Ascending aorta (tissue), 2 donors: Measurements from ENCODE around the gene INTU. TPM values are rescaled to one million over a fixed set of nuclear protein-coding genes. Genes with fewer than 3 reads are reported as not detected.

ENCODE experiments used
- DNase-seq, 2 donors: peaks; one replicate each; pipeline ENCODE4 v3.0.0-alpha.2; 2019; ENCODE audit warnings: low spot score in 2 of 2
- H3K27ac ChIP-seq, 2 donors: fragments of 200-600 bp; sonication (generic); one replicate each; pipeline ENCODE4 v1.5.1; 2016 to 2017; ENCODE audit warnings: mild to moderate bottlenecking in 1 of 2
- H3K27me3 ChIP-seq: fragments of 200-600 bp; sonication (generic); one replicate; pipeline ENCODE4 v1.5.1; 2017
- H3K36me3 ChIP-seq, 2 donors: fragments of 200-600 bp; sonication (generic); one replicate each; pipeline ENCODE4 v1.5.1; 2016
- H3K4me1 ChIP-seq, 2 donors: fragments of 200-600 bp; sonication (generic); one replicate each; pipeline ENCODE4 v1.5.1; 2016 to 2017; ENCODE audit warnings: mild to moderate bottlenecking in 1 of 2
- H3K4me3 ChIP-seq, 2 donors: fragments of 200-600 bp; sonication (generic); one replicate each; pipeline ENCODE4 v1.5.1; 2016 to 2017; ENCODE audit warnings: mild to moderate bottlenecking in 1 of 2
- H3K9me3 ChIP-seq, 2 donors: fragments of 200-600 bp; sonication (generic); one replicate each; pipeline ENCODE4 v1.5.1; 2016
- CTCF ChIP-seq, 3 experiments: fragments of 200-600 bp in 2 of 3; fragments of 450-650 bp in 1 of 3; sonication (generic) in 2 of 3; IDR thresholded peaks; one replicate each; pipeline ENCODE4 v1.5.1; 2016 to 2019; ENCODE audit warnings: antibody characterized with exemption in 3 of 3, mild to moderate bottlenecking in 1 of 3, moderate library complexity in 1 of 3
- intact Hi-C: fragments of 100-400 bp; cut with DNase I; formaldehyde crosslinking; loops from one replicate; pipeline ENCODE4 v1.15.1; 2023
- total RNA-seq: library from RNA; depleted of rRNA; stranded (reverse); fragments of >200 nt; gene quantifications from one replicate; pipeline ENCODE4 v1.1.0, GENCODE V29; 2016

Gene INTU
- total RNA-seq, 1 donor from 2014 or later, result 3.1 TPM

DNA sequence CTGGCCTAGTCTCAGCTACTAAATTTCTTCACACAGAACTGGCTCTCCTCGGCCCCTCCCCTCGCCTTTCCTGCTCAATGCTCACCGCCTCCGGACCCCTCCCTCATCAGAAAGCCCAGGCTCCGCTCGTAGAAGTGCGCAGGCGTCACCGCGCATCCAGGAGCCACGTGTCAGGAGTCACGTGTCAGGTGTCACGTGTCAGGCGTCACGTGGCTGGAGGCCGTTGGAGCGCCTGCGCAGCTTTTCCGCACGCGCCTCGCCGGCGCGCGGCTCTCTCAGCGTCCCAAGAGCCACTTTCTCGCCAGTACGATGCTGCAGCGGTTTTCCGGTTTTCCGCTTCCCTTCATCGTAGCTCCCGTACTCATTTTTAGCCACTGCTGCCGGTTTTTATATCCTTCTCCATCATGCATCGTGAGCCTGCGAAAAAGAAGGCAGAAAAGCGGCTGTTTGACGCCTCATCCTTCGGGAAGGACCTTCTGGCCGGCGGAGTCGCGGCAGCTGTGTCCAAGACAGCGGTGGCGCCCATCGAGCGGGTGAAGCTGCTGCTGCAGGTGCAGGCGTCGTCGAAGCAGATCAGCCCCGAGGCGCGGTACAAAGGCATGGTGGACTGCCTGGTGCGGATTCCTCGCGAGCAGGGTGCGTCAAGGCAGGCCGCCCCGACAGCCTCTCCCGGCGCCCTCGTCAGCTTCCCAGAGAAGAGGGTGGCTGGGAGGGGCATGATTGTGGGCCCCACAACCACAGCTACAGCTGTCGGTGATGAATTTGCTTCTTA is 97.6 kb downstream of the INTU start, which contains the start of gene SLC25A31:
Gene SLC25A31 (plus strand): TSS at position 259 of the 772 bp plus-strand sequence. CDS start 146 bp downstream, at position 405.
- Histone ChIP-seq H3K4me1 (no peaks in the 10 kb centered on the region), H3K27ac (no peak within 1 kb of the TSS), H3K9me3 (no peaks in the 10 kb centered on the region), H3K4me3 (no peak within 1 kb of the TSS), H3K27me3 (no peaks in the 10 kb centered on the region), H3K36me3 (no peaks in the 10 kb centered on the region)
- DNase-seq, result no peak
- intact Hi-C loops, result no loop called here
- TF ChIP-seq CTCF (IDR thresholded peaks at IDR 0.05), result no peak

DNA sequence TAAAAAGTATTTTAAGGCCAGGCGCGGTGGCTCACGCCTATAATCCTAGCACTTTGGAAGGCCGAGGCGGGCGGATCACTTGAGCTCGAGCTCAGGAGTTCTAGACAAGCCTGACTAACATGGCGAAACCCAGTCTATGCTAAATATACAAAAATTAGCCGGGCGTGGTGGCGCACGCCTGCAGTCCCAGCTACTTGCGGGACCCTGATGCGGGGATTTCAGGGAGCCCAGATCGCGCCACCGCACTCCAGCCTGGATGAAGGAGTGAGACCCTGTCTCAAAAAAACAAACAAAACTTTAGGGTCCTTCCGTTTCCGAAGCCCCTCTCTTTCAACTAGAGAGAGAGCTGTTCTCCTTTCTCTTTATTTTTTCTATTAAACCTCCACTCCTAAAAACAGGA is 98.6 kb downstream of the INTU start:
- TF ChIP-seq CTCF (IDR thresholded peaks at IDR 0.05), result no peak
- H3K4me3 ChIP-seq, result no peak overlapping the region
- H3K27me3 ChIP-seq, result no peaks in the 10 kb centered on the region
- no peak for DNase-seq
- no peaks in the 10 kb centered on the region for H3K9me3 ChIP-seq
- H3K4me1 ChIP-seq, result no peaks in the 10 kb centered on the region
- intact Hi-C loops, result no loop called here
- no peak overlapping the region for H3K27ac ChIP-seq
- no peaks in the 10 kb centered on the region for H3K36me3 ChIP-seq

- intact Hi-C loops, result loop anchor here (1.0 kb wide), 1 partner anchor 127 kb away; no protein-coding TSS in a partner anchor
- TF ChIP-seq CTCF (IDR thresholded peaks at IDR 0.05), result peak; percentile 36 to 63 (median 55)
- DNase-seq, result no peak
Measured at GRCh38 chr4:127732623-127733328, 100.0 kb downstream of the INTU start.

DNA sequence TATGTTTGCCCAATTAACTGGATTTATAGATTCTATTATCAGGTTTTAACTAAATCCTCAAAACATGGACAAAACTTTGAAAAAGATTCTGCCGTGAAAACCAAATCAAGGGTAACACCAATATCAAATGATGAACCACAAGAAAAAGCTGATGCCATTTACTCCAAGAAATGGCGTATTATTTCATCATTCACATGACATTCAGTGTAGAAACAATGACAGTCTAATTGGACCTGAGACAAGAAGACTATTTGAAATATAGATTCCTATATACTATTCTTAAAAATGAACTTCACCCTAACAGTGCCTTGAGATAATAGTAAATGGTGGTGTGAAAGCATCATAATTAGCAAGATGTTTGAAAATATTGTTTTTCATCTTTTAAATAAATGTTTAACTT is 102.2 kb downstream of the INTU start:
- Histone ChIP-seq H3K9me3 (no peaks in the 10 kb centered on the region), H3K27ac (no peak overlapping the region), H3K4me1 (no peaks in the 10 kb centered on the region), H3K36me3 (no peaks in the 10 kb centered on the region), H3K27me3 (no peaks in the 10 kb centered on the region), H3K4me3 (no peak overlapping the region)
- DNase-seq, result no peak
- intact Hi-C loops, result no loop called here
- no peak for TF ChIP-seq CTCF (IDR thresholded peaks at IDR 0.05)

More at GRCh38 chr4:127732623-127733328, 100.0 kb downstream of the INTU start:
- Histone ChIP-seq H3K36me3 (no peaks in the 10 kb centered on the region), H3K4me3 (no peak overlapping the region), H3K4me1 (no peaks in the 10 kb centered on the region), H3K9me3 (no peaks in the 10 kb centered on the region), H3K27ac (no peak overlapping the region), H3K27me3 (no peaks in the 10 kb centered on the region)

DNA sequence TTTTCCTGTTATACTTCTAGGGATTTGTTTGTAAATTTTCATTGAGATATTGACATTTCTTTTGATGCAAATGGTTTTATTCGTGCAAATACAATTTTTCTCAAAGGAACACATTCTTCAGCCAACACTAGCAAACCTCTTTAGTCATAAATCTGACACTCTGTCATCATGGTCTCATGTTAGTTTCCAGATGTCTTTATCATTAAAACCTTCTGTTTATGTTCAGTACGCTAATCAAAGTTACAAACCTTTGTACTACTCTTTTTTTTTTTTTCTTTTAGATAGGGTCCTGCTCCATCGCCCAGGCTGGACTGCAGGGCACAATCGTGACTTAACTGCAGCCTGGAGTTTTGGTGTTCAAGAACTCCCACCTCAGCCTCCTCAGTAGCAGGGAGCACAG is 104.5 kb downstream of the INTU start:
- no peak for TF ChIP-seq CTCF (IDR thresholded peaks at IDR 0.05)

More for the DNA sequence above, 104.5 kb downstream of the INTU start:
- intact Hi-C loops, result no loop called here
- Histone ChIP-seq H3K27ac (no peak overlapping the region), H3K9me3 (no peaks in the 10 kb centered on the region), H3K36me3 (no peaks in the 10 kb centered on the region), H3K4me1 (no peaks in the 10 kb centered on the region), H3K27me3 (no peaks in the 10 kb centered on the region), H3K4me3 (no peak overlapping the region)
- DNase-seq, result no peak
